ENCODE measurements around the gene SLX9.
A peak's percentile ranks its signal among the peaks of the same experiment; 100 is the strongest.

The SLX9 gene

GRCh38 chr21:45012662-45013259 lies 72.9 kb downstream of the SLX9 start:
- H3K4me1 ChIP-seq (ENCODE audit: control insufficient read depth, low read length), result peaks cover 5% of the 10 kb centered on the region; the same call in 1 of the 2 replicates
- no peaks in the 10 kb centered on the region for H3K36me3 ChIP-seq (ENCODE audit: control insufficient read depth, low read length)
- no peak for TF ChIP-seq CTCF (IDR thresholded peaks at IDR 0.05; ENCODE audit: low read depth, low read length, poor library complexity, severe bottlenecking)
- TF ChIP-seq EZH2phosphoT487 (IDR thresholded peaks at IDR 0.05; ENCODE audit: borderline replicate concordance, low read length), result no peak
- no peaks in the 10 kb centered on the region for H3K9me3 ChIP-seq (ENCODE audit: control insufficient read depth, insufficient read depth, low read length)
- H3K4me3 ChIP-seq (ENCODE audit: low read length), result no peak overlapping the region
- H3K27me3 ChIP-seq (ENCODE audit: control insufficient read depth, low read length), result peaks cover 9% of the 10 kb centered on the region
- H4K20me1 ChIP-seq (ENCODE audit: control insufficient read depth, insufficient read depth, low read depth, low read length), result no peaks in the 10 kb centered on the region
- H3K79me2 ChIP-seq (ENCODE audit: control insufficient read depth, low read length), result no peaks in the 10 kb centered on the region
- H3F3A ChIP-seq (ENCODE audit: control insufficient read depth, insufficient read depth), result no peaks in the 10 kb centered on the region
- no peak overlapping the region for H3K4me2 ChIP-seq (ENCODE audit: low read length)
- H3K27ac ChIP-seq (ENCODE audit: low read depth, low read length), result no peak overlapping the region
- no peaks in the 10 kb centered on the region for H3K9me2 ChIP-seq (replicated peaks; ENCODE audit: control insufficient read depth, low read length)

- Histone ChIP-seq H3K9me3 (ENCODE audit: control insufficient read depth, insufficient read depth, low read length) (no peaks in the 10 kb centered on the region), H3F3A (ENCODE audit: control insufficient read depth, insufficient read depth) (no peaks in the 10 kb centered on the region), H4K20me1 (ENCODE audit: control insufficient read depth, insufficient read depth, low read depth, low read length) (no peaks in the 10 kb centered on the region), H3K4me2 (ENCODE audit: low read length) (no peak overlapping the region), H3K4me3 (ENCODE audit: low read length) (no peak overlapping the region), H3K9me2 (replicated peaks; ENCODE audit: control insufficient read depth, low read length) (no peaks in the 10 kb centered on the region), H3K36me3 (ENCODE audit: control insufficient read depth, low read length) (no peaks in the 10 kb centered on the region), H3K27me3 (ENCODE audit: control insufficient read depth, low read length) (peaks cover 9% of the 10 kb centered on the region), H3K4me1 (ENCODE audit: control insufficient read depth, low read length) (peaks cover 5% of the 10 kb centered on the region; the same call in 1 of the 2 replicates), H3K27ac (ENCODE audit: low read depth, low read length) (no peak overlapping the region), H3K79me2 (ENCODE audit: control insufficient read depth, low read length) (no peaks in the 10 kb centered on the region)
- no peak for TF ChIP-seq EZH2phosphoT487 (IDR thresholded peaks at IDR 0.05; ENCODE audit: borderline replicate concordance, low read length)
- TF ChIP-seq CTCF (IDR thresholded peaks at IDR 0.05; ENCODE audit: low read depth, low read length, poor library complexity, severe bottlenecking), result no peak
Measured at GRCh38 chr21:45013260-45013841, 73.5 kb downstream of the SLX9 start.

- TF ChIP-seq EZH2phosphoT487 (IDR thresholded peaks at IDR 0.05; ENCODE audit: borderline replicate concordance, low read length) (no peak), CTCF (IDR thresholded peaks at IDR 0.05; ENCODE audit: low read depth, low read length, poor library complexity, severe bottlenecking) (no peak)
- H3K9me2 ChIP-seq (replicated peaks; ENCODE audit: control insufficient read depth, low read length), result no peaks in the 10 kb centered on the region
- H3K4me3 ChIP-seq (ENCODE audit: low read length), result no peak overlapping the region
- no peaks in the 10 kb centered on the region for H3F3A ChIP-seq (ENCODE audit: control insufficient read depth, insufficient read depth)
- H3K27ac ChIP-seq (ENCODE audit: low read depth, low read length), result no peak overlapping the region
- peaks cover 5% of the 10 kb centered on the region; the same call in 1 of the 2 replicates for H3K4me1 ChIP-seq (ENCODE audit: control insufficient read depth, low read length)
- H3K9me3 ChIP-seq (ENCODE audit: control insufficient read depth, insufficient read depth, low read length), result no peaks in the 10 kb centered on the region
- peaks cover 5% of the 10 kb centered on the region for H3K27me3 ChIP-seq (ENCODE audit: control insufficient read depth, low read length)
- H3K79me2 ChIP-seq (ENCODE audit: control insufficient read depth, low read length), result no peaks in the 10 kb centered on the region
- H3K36me3 ChIP-seq (ENCODE audit: control insufficient read depth, low read length), result no peaks in the 10 kb centered on the region
- peak overlapping the region; percentile 21; the same call in 1 of the 2 replicates for H3K4me2 ChIP-seq (ENCODE audit: low read length)
- no peaks in the 10 kb centered on the region for H4K20me1 ChIP-seq (ENCODE audit: control insufficient read depth, insufficient read depth, low read depth, low read length)
Measured at GRCh38 chr21:45014747-45015468, 75.1 kb downstream of the SLX9 start.
